HFF-Myc (cell line): ENCODE data around the gene ELMOD1.
"Not testable (repeated sequence)": the region's sequence is repeated elsewhere in the genome, so short reads cannot be mapped to it uniquely, and the experiment has no call there.

ENCODE experiments used
- DNase-seq: peaks from one replicate; pipeline ENCODE4 v3.0.0-alpha.2; 2011; ENCODE audit warnings: low read depth; ENCODE audit errors: extremely low read depth
- H3K4me3 ChIP-seq: replicated peaks from 2 replicates; pipeline ENCODE4 v1.5.1; 2011; ENCODE audit warnings: low read depth, mild to moderate bottlenecking, control low read depth, low read length
- TF ChIP-seq, protein P1 (sequence below): IDR thresholded peaks from 2 replicates; pipeline ENCODE4 v1.5.1; 2012; ENCODE audit warnings: mild to moderate bottlenecking, low read depth, low read length, control low read depth; ENCODE audit errors: missing control alignments

ELMOD1 gene

GRCh38 chr11:107567739-107568335 lies 23.1 kb upstream of the ELMOD1 start:
- no peak overlapping the region for H3K4me3 ChIP-seq
- TF ChIP-seq, protein P1, sequence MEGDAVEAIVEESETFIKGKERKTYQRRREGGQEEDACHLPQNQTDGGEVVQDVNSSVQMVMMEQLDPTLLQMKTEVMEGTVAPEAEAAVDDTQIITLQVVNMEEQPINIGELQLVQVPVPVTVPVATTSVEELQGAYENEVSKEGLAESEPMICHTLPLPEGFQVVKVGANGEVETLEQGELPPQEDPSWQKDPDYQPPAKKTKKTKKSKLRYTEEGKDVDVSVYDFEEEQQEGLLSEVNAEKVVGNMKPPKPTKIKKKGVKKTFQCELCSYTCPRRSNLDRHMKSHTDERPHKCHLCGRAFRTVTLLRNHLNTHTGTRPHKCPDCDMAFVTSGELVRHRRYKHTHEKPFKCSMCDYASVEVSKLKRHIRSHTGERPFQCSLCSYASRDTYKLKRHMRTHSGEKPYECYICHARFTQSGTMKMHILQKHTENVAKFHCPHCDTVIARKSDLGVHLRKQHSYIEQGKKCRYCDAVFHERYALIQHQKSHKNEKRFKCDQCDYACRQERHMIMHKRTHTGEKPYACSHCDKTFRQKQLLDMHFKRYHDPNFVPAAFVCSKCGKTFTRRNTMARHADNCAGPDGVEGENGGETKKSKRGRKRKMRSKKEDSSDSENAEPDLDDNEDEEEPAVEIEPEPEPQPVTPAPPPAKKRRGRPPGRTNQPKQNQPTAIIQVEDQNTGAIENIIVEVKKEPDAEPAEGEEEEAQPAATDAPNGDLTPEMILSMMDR: no peak
- no peak for DNase-seq

DNA sequence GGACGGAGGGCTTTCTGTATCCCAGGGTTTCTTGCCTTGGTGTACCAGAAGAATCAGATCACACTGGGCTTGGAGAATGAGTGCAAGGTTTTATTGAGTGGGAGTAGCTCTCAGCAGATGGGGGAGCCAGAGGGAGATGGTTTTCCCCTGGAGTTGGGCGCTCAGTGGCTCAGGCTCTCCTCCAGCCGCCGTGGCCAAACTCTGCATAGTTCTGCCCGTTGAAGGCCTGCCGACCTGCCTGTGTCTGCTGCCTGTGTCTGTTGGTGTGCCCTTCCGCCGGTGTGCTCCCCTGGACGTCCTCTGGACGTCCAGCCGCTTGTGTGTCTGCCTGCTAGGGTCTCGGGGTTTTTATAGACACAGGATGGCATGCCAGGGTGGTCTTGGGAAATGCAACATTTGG lies 20.9 kb upstream of the ELMOD1 start:
- H3K4me3 ChIP-seq: no peak overlapping the region
- DNase-seq: no peak
- TF ChIP-seq, protein P1: no peak

DNA sequence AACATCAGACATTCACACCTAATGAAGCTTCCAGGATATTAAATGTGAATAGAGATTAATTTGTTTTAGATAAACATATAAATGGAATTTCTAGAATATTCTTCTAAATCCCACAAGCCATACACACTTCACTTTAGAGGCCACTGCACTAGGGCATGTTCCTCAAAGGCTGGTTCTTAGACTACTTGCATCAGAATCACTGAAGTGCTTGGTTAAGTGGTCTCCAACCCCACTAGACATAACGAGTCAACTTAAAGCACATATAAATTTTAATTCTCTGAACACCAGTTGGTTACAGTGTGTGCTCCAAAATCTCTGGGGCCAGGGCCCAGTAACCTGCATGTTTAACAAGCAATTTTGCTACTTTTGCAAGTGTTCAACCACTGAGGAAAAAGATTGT lies 17.5 kb upstream of the ELMOD1 start:
- TF ChIP-seq, protein P1: no peak
- H3K4me3 ChIP-seq: no peak overlapping the region
- DNase-seq: no peak

GRCh38 chr11:107576497-107577345 lies 14.2 kb upstream of the ELMOD1 start:
- not testable (repeated sequence) for H3K4me3 ChIP-seq, DNase-seq
- TF ChIP-seq, protein P1: peak; percentile 73

DNA sequence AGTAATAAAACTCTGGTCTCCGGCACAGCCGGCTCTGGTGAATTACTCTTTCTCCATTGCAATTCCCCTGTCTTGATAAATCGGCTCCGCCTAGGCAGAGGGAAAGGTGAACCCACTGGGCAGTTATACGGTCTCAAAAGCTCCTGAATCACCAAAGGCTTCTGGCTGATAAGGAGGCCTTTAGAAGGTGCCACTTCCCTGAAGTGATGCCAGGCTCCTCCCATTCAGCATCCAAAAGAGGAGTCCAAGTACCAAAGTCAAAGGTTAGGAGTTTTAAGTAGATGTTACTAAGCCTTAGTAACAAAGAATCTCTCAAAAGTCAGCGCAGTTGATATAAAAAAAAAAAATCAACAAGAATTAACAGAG lies 13.6 kb upstream of the ELMOD1 start:
- TF ChIP-seq, protein P1: no peak
- no peak for DNase-seq
- H3K4me3 ChIP-seq: no peak overlapping the region

DNA sequence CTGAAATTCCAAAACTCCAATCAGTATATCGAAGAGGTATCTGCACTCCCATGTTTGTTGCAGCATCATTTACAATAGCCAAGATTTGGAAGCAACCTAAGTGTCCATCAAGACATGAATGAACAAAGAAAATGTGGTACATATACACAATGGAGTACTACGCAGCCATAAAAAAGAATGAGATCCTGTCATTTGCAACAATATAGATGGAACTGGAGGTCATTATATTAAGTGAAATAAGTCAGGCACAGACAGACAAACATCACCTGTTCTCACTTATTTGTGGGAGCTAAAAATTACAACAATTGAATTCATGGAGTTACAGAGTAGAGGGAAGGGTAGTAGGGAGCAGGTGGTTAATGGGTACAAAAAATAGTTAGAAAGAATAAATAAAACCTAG lies 11.8 kb upstream of the ELMOD1 start:
- not testable (repeated sequence) for H3K4me3 ChIP-seq, DNase-seq

- TF ChIP-seq, protein P1: no peak
- H3K4me3 ChIP-seq: no peak overlapping the region
- no peak for DNase-seq
Measured at GRCh38 chr11:107581147-107581546, 9.8 kb upstream of the ELMOD1 start.
